Osteoblast (primary cell): Measurements from ENCODE around the gene SKA1. TPM values are rescaled to one million over a fixed set of nuclear protein-coding genes. Genes with fewer than 3 reads are reported as not detected.
"Not testable (repeated sequence)": the region's sequence is repeated elsewhere in the genome, so short reads cannot be mapped to it uniquely, and the experiment has no call there.

ENCODE experiments used
- DNase-seq: peaks from one replicate; pipeline ENCODE4 v3.0.0; 2011; ENCODE audit warnings: low spot score, mixed read lengths; ENCODE audit not compliant: insufficient read length; ENCODE audit errors: missing footprints
- H2AFZ ChIP-seq: 2 replicates; pipeline ENCODE4 v1.6.0; 2011; ENCODE audit warnings: mild to moderate bottlenecking, low read length
- H3K27ac ChIP-seq: 2 replicates; pipeline ENCODE4 v1.5.1; 2011; ENCODE audit warnings: mild to moderate bottlenecking, low read depth, low read length, moderate library complexity
- H3K27me3 ChIP-seq: 2 replicates; pipeline ENCODE4 v1.6.0; 2012; ENCODE audit warnings: mild to moderate bottlenecking, control low read depth, inconsistent platforms, low read length, moderate library complexity; ENCODE audit not compliant: insufficient read depth
- H3K36me3 ChIP-seq: 2 replicates; pipeline ENCODE4 v1.5.1; 2011; ENCODE audit warnings: mild to moderate bottlenecking, low read length, control low read depth, moderate library complexity; ENCODE audit not compliant: insufficient read depth
- H3K4me1 ChIP-seq: 2 replicates; pipeline ENCODE4 v1.5.1; 2011; ENCODE audit warnings: mild to moderate bottlenecking, low read length, control low read depth, moderate library complexity; ENCODE audit not compliant: insufficient read depth
- H3K4me2 ChIP-seq: 2 replicates; pipeline ENCODE4 v1.6.0; 2011; ENCODE audit warnings: mild to moderate bottlenecking, low read length; ENCODE audit not compliant: insufficient read depth
- H3K4me3 ChIP-seq: fragments of 200-600 bp; sonication (generic); 3 replicates; pipeline ENCODE4 v1.5.1; 2012; ENCODE audit warnings: mild to moderate bottlenecking, low read length, inconsistent platforms; ENCODE audit not compliant: insufficient read depth
- H3K79me2 ChIP-seq: 2 replicates; pipeline ENCODE4 v1.6.0; 2012; ENCODE audit warnings: mild to moderate bottlenecking, low read length, control low read depth, inconsistent platforms; ENCODE audit not compliant: insufficient read depth
- H3K9me3 ChIP-seq: 2 replicates; pipeline ENCODE4 v1.5.1; 2011; ENCODE audit warnings: low read depth, low read length, control low read depth
- H4K20me1 ChIP-seq: 2 replicates; pipeline ENCODE4 v1.6.0; 2012; ENCODE audit warnings: mild to moderate bottlenecking, low read length, control low read depth; ENCODE audit not compliant: insufficient read depth
- CTCF ChIP-seq: IDR thresholded peaks from 2 replicates; pipeline ENCODE4 v1.5.1; 2011; ENCODE audit warnings: mild to moderate bottlenecking, low read depth, low read length, moderate library complexity; ENCODE audit errors: extremely low read depth
- total RNA-seq: library from RNA; depleted of rRNA; stranded (reverse); fragments of >200 nt; gene quantifications from 2 replicates; pipeline ENCODE4 v1.2.3, GENCODE V29; 2012

Gene SKA1
- total RNA-seq, 1 donor, result 1.8 TPM

GRCh38 chr18:50409236-50409635 lies 34.4 kb downstream of the SKA1 start:
- Histone ChIP-seq H3K4me2 (no peak overlapping the region), H3K4me1 (no peaks in the 10 kb centered on the region), H2AFZ (no peak overlapping the region), H3K4me3 (no peak overlapping the region), H3K79me2 (no peaks in the 10 kb centered on the region), H3K27ac (no peak overlapping the region), H4K20me1 (no peaks in the 10 kb centered on the region), H3K36me3 (no peaks in the 10 kb centered on the region), H3K27me3 (peaks cover 43% of the 10 kb centered on the region), H3K9me3 (no peaks in the 10 kb centered on the region)
- DNase-seq, result peak; percentile 77
- no peak for TF ChIP-seq CTCF

GRCh38 chr18:50410008-50410407 lies 35.2 kb downstream of the SKA1 start:
- no peak for DNase-seq
- Histone ChIP-seq H3K4me2 (no peak overlapping the region), H3K27ac (no peak overlapping the region), H3K4me3 (no peak overlapping the region), H3K36me3 (no peaks in the 10 kb centered on the region), H4K20me1 (no peaks in the 10 kb centered on the region), H3K79me2 (no peaks in the 10 kb centered on the region), H3K9me3 (no peaks in the 10 kb centered on the region), H2AFZ (no peak overlapping the region), H3K4me1 (no peaks in the 10 kb centered on the region), H3K27me3 (peaks cover 40% of the 10 kb centered on the region)
- TF ChIP-seq CTCF, result no peak

- H3K9me3 ChIP-seq, result no peaks in the 10 kb centered on the region
- no peak overlapping the region for H3K4me3 ChIP-seq
- H3K27ac ChIP-seq, result no peak overlapping the region
- no peak for TF ChIP-seq CTCF
- H3K4me1 ChIP-seq, result no peaks in the 10 kb centered on the region
- no peak overlapping the region for H2AFZ ChIP-seq
- no peak overlapping the region for H3K4me2 ChIP-seq
- H3K27me3 ChIP-seq, result peaks cover 32% of the 10 kb centered on the region
- no peaks in the 10 kb centered on the region for H3K79me2 ChIP-seq
- H4K20me1 ChIP-seq, result no peaks in the 10 kb centered on the region
- DNase-seq, result peak; percentile 88
- no peaks in the 10 kb centered on the region for H3K36me3 ChIP-seq
These were observed 36.0 kb downstream of the SKA1 start for GRCh38 chr18:50410894-50411293.

- H3K4me2 ChIP-seq, H3K4me3 ChIP-seq, H3K79me2 ChIP-seq, H3K27ac ChIP-seq, H3K9me3 ChIP-seq, H4K20me1 ChIP-seq, H3K36me3 ChIP-seq, H3K4me1 ChIP-seq, H2AFZ ChIP-seq, DNase-seq, H3K27me3 ChIP-seq: not testable (repeated sequence)
These were observed 42.0 kb downstream of the SKA1 start for GRCh38 chr18:50416832-50417231.

- not testable (repeated sequence) for DNase-seq, H3K4me3 ChIP-seq, H3K27ac ChIP-seq, H3K36me3 ChIP-seq, H3K4me1 ChIP-seq, H3K79me2 ChIP-seq, H4K20me1 ChIP-seq, H3K27me3 ChIP-seq, H3K9me3 ChIP-seq, H3K4me2 ChIP-seq, H2AFZ ChIP-seq
These were observed 42.9 kb downstream of the SKA1 start for GRCh38 chr18:50417705-50418104.
